GM21737 (cell line): ENCODE data around the gene THSD4.

Source experiments
- ATAC-seq: cut with Tn5 transposase; IDR thresholded peaks from one replicate; pipeline ENCODE4 v1.9.1; 2021; ENCODE audit warnings: mild to moderate bottlenecking, moderate library complexity; ENCODE audit not compliant: unreplicated experiment

THSD4 gene

GRCh38 chr15:71114887-71115566 lies at the start of gene THSD4:
Gene THSD4, plus strand, starts transcription at chr15:71115471.
- ATAC-seq = peak; percentile 69

GRCh38 chr15:71066983-71067382 lies 48.3 kb upstream of the THSD4 start:
- ATAC-seq = no peak

GRCh38 chr15:71069693-71070092 lies 45.6 kb upstream of the THSD4 start:
- no peak for ATAC-seq

- no peak for ATAC-seq
Observed at GRCh38 chr15:71071529-71071928, 43.7 kb upstream of the THSD4 start.

GRCh38 chr15:71072423-71072822 lies 42.8 kb upstream of the THSD4 start:
- no peak for ATAC-seq

GRCh38 chr15:71078506-71079207 lies 36.6 kb upstream of the THSD4 start:
- ATAC-seq = no peak

GRCh38 chr15:71079208-71080044 lies 35.8 kb upstream of the THSD4 start:
- no peak for ATAC-seq

- ATAC-seq = no peak
Observed at GRCh38 chr15:71080166-71080565, 35.1 kb upstream of the THSD4 start.

GRCh38 chr15:71080705-71081104 lies 34.6 kb upstream of the THSD4 start:
- ATAC-seq = no peak

- no peak for ATAC-seq
Observed at GRCh38 chr15:71082803-71083202, 32.5 kb upstream of the THSD4 start.

GRCh38 chr15:71083349-71083748 lies 31.9 kb upstream of the THSD4 start:
- ATAC-seq = no peak

GRCh38 chr15:71084264-71084663 lies 31.0 kb upstream of the THSD4 start:
- no peak for ATAC-seq

- no peak for ATAC-seq
Observed at GRCh38 chr15:71085809-71086208, 29.5 kb upstream of the THSD4 start.

GRCh38 chr15:71088155-71088554 lies 27.1 kb upstream of the THSD4 start:
- no peak for ATAC-seq

GRCh38 chr15:71088683-71089082 lies 26.6 kb upstream of the THSD4 start:
- ATAC-seq = no peak

GRCh38 chr15:71089801-71090200 lies 25.5 kb upstream of the THSD4 start:
- no peak for ATAC-seq

GRCh38 chr15:71091601-71092000 lies 23.7 kb upstream of the THSD4 start:
- ATAC-seq = no peak

GRCh38 chr15:71092056-71092600 lies 23.1 kb upstream of the THSD4 start:
- no peak for ATAC-seq

GRCh38 chr15:71093054-71094024 lies 21.9 kb upstream of the THSD4 start:
- ATAC-seq = no peak

- no peak for ATAC-seq
Observed at GRCh38 chr15:71094137-71094536, 21.1 kb upstream of the THSD4 start.
